K562 (cell line): ENCODE data around the gene SNAPC2. TPM values are rescaled to one million over a fixed set of nuclear protein-coding genes. Genes with fewer than 3 reads are reported as not detected.

Experiments used
- ATAC-seq: fragments of 200-7000 bp; cut with Tn5 transposase; 3 replicates; pipeline ENCODE4 v1.9.1; 2020; ENCODE audit warnings: moderate library complexity
- BruUV-seq: library from RNA; stranded (reverse); fragments of 400-500 nt; replicated peaks from 2 replicates; lab custom pipeline; 2021; lab: Mats Ljungman, UMichigan
- CTCF ChIA-PET: fragments of 300-600 bp; formaldehyde crosslinking; extraction: SDS; loops from one replicate; lab custom pipeline; 2021; ENCODE audit warnings: low intra/inter-chr PET ratio; lab: Yijun Ruan, JAX
- POLR2A ChIA-PET: fragments of 300-600, 350-650 bp; sonication (Branson Sonifier 250); formaldehyde crosslinking; extraction: SDS; loops from one replicate; lab custom pipeline; 2021; ENCODE audit warnings: antibody characterized with exemption, inconsistent platforms; lab: Yijun Ruan, JAX
- DNase-seq, 4 experiments: peaks; one replicate each; pipeline versions ENCODE4 v3.0.0 to v3.0.0-alpha.2; 2011 to 2018; ENCODE audit warnings: low spot score in 3 of 4, mixed read lengths in 3 of 4; ENCODE audit errors: extremely low read depth in 1 of 4
- FAIRE-seq: peaks from 2 replicates; lab custom pipeline; 2011; peaks lifted over from hg19 to GRCh38; lab: Jason Lieb, UNC
- H2AFZ ChIP-seq: 2 replicates; pipeline ENCODE4 v1.6.0; 2011; ENCODE audit warnings: low read depth, low read length, control low read depth, inconsistent platforms
- H3K27ac ChIP-seq: fragments of 200-600 bp; 3 replicates; pipeline ENCODE4 v1.8.0; 2011; ENCODE audit warnings: low read depth, mild to moderate bottlenecking, control low read depth, inconsistent platforms, low read length, moderate library complexity, mixed read lengths; ENCODE audit errors: extremely low read depth
- H3K27me3 ChIP-seq, 2 experiments: fragments of 300-600 bp in 1 of 2; 2 replicates in 1 of 2; 3 replicates in 1 of 2; pipeline versions ENCODE4 v1.6.0 to v1.8.0; 2011; ENCODE audit warnings: inconsistent platforms in 2 of 2, low read length in 2 of 2, mild to moderate bottlenecking in 1 of 2, mixed read lengths in 1 of 2, moderate library complexity in 1 of 2; ENCODE audit not compliant: control insufficient read depth in 2 of 2, insufficient read depth in 2 of 2
- H3K36me3 ChIP-seq: fragments of 300-600 bp; 3 replicates; pipeline ENCODE4 v1.8.0; 2011; ENCODE audit warnings: mild to moderate bottlenecking, low read length, inconsistent platforms; ENCODE audit not compliant: control insufficient read depth, insufficient read depth
- H3K4me1 ChIP-seq, 2 experiments: fragments of 200-600 bp in 1 of 2; replicated peaks in 1 of 2; 2 replicates in 1 of 2; 3 replicates in 1 of 2; pipeline versions ENCODE4 v1.5.1 to v1.8.0; 2011; ENCODE audit warnings: inconsistent platforms in 2 of 2, low read length in 2 of 2, mild to moderate bottlenecking in 1 of 2, mixed read lengths in 1 of 2, moderate library complexity in 1 of 2; ENCODE audit not compliant: control insufficient read depth in 2 of 2, insufficient read depth in 2 of 2
- H3K4me2 ChIP-seq: 2 replicates; pipeline ENCODE4 v1.6.1; 2011; ENCODE audit warnings: low read length, control low read depth, inconsistent platforms, mixed read lengths; ENCODE audit not compliant: insufficient read depth
- H3K4me3 ChIP-seq: fragments of 200-600 bp; sonication (generic), shearing (Covaris generic); 2 replicates; pipeline ENCODE4 v1.5.1; 2016; ENCODE audit warnings: control low read depth, inconsistent platforms
- H3K79me2 ChIP-seq: fragments of 200-600 bp; 3 replicates; pipeline ENCODE4 v1.8.0; 2011; ENCODE audit warnings: low read length, inconsistent platforms; ENCODE audit not compliant: control insufficient read depth, insufficient read depth
- H3K9ac ChIP-seq, 2 experiments: 2 replicates each; pipeline versions ENCODE4 v1.6.0 to v1.6.1; 2011; ENCODE audit warnings: low read depth in 2 of 2, low read length in 2 of 2, control low read depth in 1 of 2, inconsistent platforms in 1 of 2, mild to moderate bottlenecking in 1 of 2, mixed read lengths in 1 of 2; ENCODE audit not compliant: insufficient read depth in 1 of 2
- H3K9me1 ChIP-seq: one replicate; pipeline ENCODE4 v1.6.0; 2011; ENCODE audit warnings: inconsistent platforms, mild to moderate bottlenecking, low read length, moderate library complexity; ENCODE audit not compliant: control insufficient read depth, insufficient read depth
- H3K9me3 ChIP-seq: replicated peaks from 2 replicates; pipeline ENCODE4 v1.5.1; 2011; ENCODE audit warnings: low read depth, low read length, inconsistent platforms; ENCODE audit not compliant: control insufficient read depth, insufficient read depth
- H4K20me1 ChIP-seq: replicated peaks from 2 replicates; pipeline ENCODE4 v1.6.1; 2011; ENCODE audit warnings: low read length, inconsistent platforms, mixed read lengths; ENCODE audit not compliant: control insufficient read depth, insufficient read depth
- BHLHE40 ChIP-seq: IDR thresholded peaks from 2 replicates; pipeline ENCODE4 v1.6.1; 2011; ENCODE audit warnings: low read length, improper control_type of control experiment
- ELF4 ChIP-seq: fragments of 450-650 bp; formaldehyde crosslinking; IDR thresholded peaks from 2 replicates; pipeline ENCODE4 v1.4.0; 2022; ENCODE audit warnings: missing genetic modification characterization
- EP400 ChIP-seq: fragments of 450-650 bp; IDR thresholded peaks from 2 replicates; pipeline ENCODE4 v1.6.1; 2017; ENCODE audit warnings: antibody characterized with exemption, mild to moderate bottlenecking, moderate library complexity
- EZH2 ChIP-seq: IDR thresholded peaks from 2 replicates; pipeline ENCODE4 v1.6.1; 2012; ENCODE audit warnings: low read depth, mild to moderate bottlenecking, inconsistent platforms, low read length, borderline replicate concordance
- GABPA ChIP-seq: fragments of 200-800 bp; sonication (Bioruptor generic); conservative IDR thresholded peaks from 2 replicates; pipeline ENCODE4 v1.6.1; 2016; ENCODE audit warnings: low read depth, missing genetic modification characterization, missing compliant biosample characterization
- L3MBTL2 ChIP-seq: fragments of 450-650 bp; IDR thresholded peaks from 2 replicates; pipeline ENCODE4 v1.6.1; 2016; ENCODE audit warnings: mild to moderate bottlenecking, moderate library complexity
- NFIC ChIP-seq: fragments of 450-650 bp; IDR thresholded peaks from 2 replicates; pipeline ENCODE4 v1.6.1; 2017; ENCODE audit warnings: mild to moderate bottlenecking, inconsistent platforms
- NFXL1 ChIP-seq: fragments of 450-650 bp; formaldehyde crosslinking; IDR thresholded peaks from 2 replicates; pipeline ENCODE4 v1.4.0; 2021; ENCODE audit warnings: mild to moderate bottlenecking
- POLR2G ChIP-seq: fragments of 200-400 bp; formaldehyde crosslinking; IDR thresholded peaks from 2 replicates; pipeline ENCODE4 v1.6.1; 2017; ENCODE audit warnings: low read depth, mild to moderate bottlenecking, antibody characterized with exemption, low read length, moderate library complexity
- SMAD4 ChIP-seq: fragments of 250-450 bp; sonication (Bioruptor Pico); conservative IDR thresholded peaks from 2 replicates; pipeline ENCODE4 v1.8.0; 2021; ENCODE audit warnings: inconsistent platforms, mild to moderate bottlenecking, moderate library complexity
- STAG1 ChIP-seq: sonication (generic); formaldehyde crosslinking; IDR thresholded peaks from 2 replicates; pipeline ENCODE4 v1.5.0; 2020; ENCODE audit warnings: missing genetic modification reagents, borderline replicate concordance
- TSC22D4 ChIP-seq: fragments of 450-650 bp; IDR thresholded peaks from 2 replicates; pipeline ENCODE4 v1.6.1; 2016; ENCODE audit warnings: missing genetic modification characterization, missing biosample characterization, control low read depth
- YY1 ChIP-seq, 3 experiments: IDR thresholded peaks; 2 replicates each; pipeline ENCODE4 v1.6.1; 2011; ENCODE audit warnings: low read length in 2 of 3, mild to moderate bottlenecking in 2 of 3, moderate library complexity in 2 of 3, borderline replicate concordance in 1 of 3, control low read depth in 1 of 3, low read depth in 1 of 3; ENCODE audit not compliant: insufficient read depth in 3 of 3, insufficient replicate concordance in 2 of 3, control insufficient read depth in 1 of 3, insufficient read length in 1 of 3; ENCODE audit errors: extremely low read depth in 1 of 3
- ZNF253 ChIP-seq: fragments of 250-450 bp; sonication (Bioruptor Pico); conservative IDR thresholded peaks from 2 replicates; pipeline ENCODE4 v1.6.1; 2021; ENCODE audit warnings: mild to moderate bottlenecking
- WGBS: fragments of 100-300 bp; shearing (Covaris generic); methylation state at CpG from one replicate; pipeline ENCODE4 v1.1.6; 2016; ENCODE audit warnings: low coverage, mixed read lengths; ENCODE audit not compliant: insufficient coverage; ENCODE audit errors: missing lambda C conversion rate; 5-methylcytosine and 5-hydroxymethylcytosine counted together
- in situ Hi-C: fragments of 300-500 bp; cut with MboI; formaldehyde crosslinking; loops from 4 replicates; pipeline ENCODE4 v1.15.0; 2018; ENCODE audit warnings: inconsistent platforms, mixed read lengths
- intact Hi-C: fragments of 100-400 bp; cut with micrococcal nuclease; formaldehyde crosslinking; loops from 2 replicates; pipeline ENCODE4 v1.14.2; 2022
- polyA plus RNA-seq, 8 experiments: library from polyadenylated mRNA; depleted of rRNA in 4 of 8; stranded (reverse) in 5 of 8; unstranded in 3 of 8; fragments of >200 nt; fragmentation: Nextera tagmentation in 2 of 8; fragmentation: Illumina TruSeq in 1 of 8; extraction: Ambion mirVana in 2 of 8; extraction: Trizol in 1 of 8; gene quantifications; 2 replicates each; pipeline versions ENCODE4 v1.2.1 to v1.2.3, GENCODE V29; 2011 to 2014; ENCODE audit warnings: inconsistent platforms in 1 of 8, missing spikeins in 1 of 8
- total RNA-seq, 7 experiments: library from RNA; depleted of rRNA in 6 of 7; stranded (reverse); fragments of >200 nt in 6 of 7; fragmentation: Illumina TruSeq in 2 of 7; extraction: Trizol in 2 of 7; gene quantifications; 2 replicates each; pipeline versions ENCODE4 v1.2.1 to v1.2.3, GENCODE V29; 2011 to 2021; ENCODE audit warnings: low replicate concordance in 1 of 7

The SNAPC2 gene
- total and polyA plus RNA-seq, 9 of the 15 experiments (the other 6 are each of a cell fraction or from before 2014, with no cell fraction given), result 0.59 to 45.1 (median 15.3) TPM

GRCh38 chr19:7969555-7969939 is 49.4 kb downstream of the SNAPC2 start:
- CTCF ChIA-PET, result interaction anchor here (2.8 kb wide), 1 partner anchor 284 kb away, joined by 12 read pairs; no protein-coding TSS in a partner anchor

GRCh38 chr19:7970716-7971448 is 50.7 kb downstream of the SNAPC2 start:
- Histone ChIP-seq H3K4me2 (no peak overlapping the region), H3K9me1 (no peaks in the 10 kb centered on the region), H4K20me1 (no peaks in the 10 kb centered on the region; the same call in none of the 2 replicates), H3K9ac (peak overlapping the region in 1 of 2 experiments; percentile 26; a peak in 1 of 4 replicates), H3K4me1 (peaks cover 0 to 4% of the 10 kb centered on the region in 2 experiments; a peak in 2 of 5 replicates), H3K27ac (no peak overlapping the region), H3K79me2 (peaks cover 4% of the 10 kb centered on the region; the same call in 2 of the 3 replicates), H3K36me3 (peaks cover 88% of the 10 kb centered on the region; the same call in 2 of the 3 replicates), H3K4me3 (no peak overlapping the region), H2AFZ (no peak overlapping the region), H3K9me3 (no peaks in the 10 kb centered on the region), H3K27me3 (no peaks in the 10 kb centered on the region)
- peak; percentile 54 to 64 (median 58) for DNase-seq
- peak; percentile 91 for ATAC-seq
- POLR2A ChIA-PET, result interaction anchor here (0.5 to 3.7 kb wide), 5 partner anchors 8 to 29 kb away, joined by 3 to 15 read pairs (median 3); partner anchors contain the start of gene TIMM44
- no TSS peak for BruUV-seq
- 71% methylated on average over 9 of the region's 12 CpGs for WGBS
- in situ Hi-C loops, result no loop called here
- intact Hi-C loops, result no loop called here
- CTCF ChIA-PET, result interaction anchor here (0.8 to 2.8 kb wide), 3 partner anchors 26 to 282 kb away, joined by 5 to 12 read pairs (median 5); no protein-coding TSS in a partner anchor
- FAIRE-seq, result peak; percentile 70
- no peak for TF ChIP-seq L3MBTL2
- peak; percentile 45; the same call in 1 of the 2 replicates for TF ChIP-seq STAG1 (CRISPR knock-in tag)
- no peak for TF ChIP-seq EZH2
- TF ChIP-seq BHLHE40, result peak; percentile 23; the same call in 1 of the 2 replicates
- TF ChIP-seq NFXL1 (CRISPR knock-in tag), result no peak
- no peak for TF ChIP-seq TSC22D4 (tag)
- no peak for TF ChIP-seq YY1 (IDR thresholded peaks at IDR 0.05; ENCODE audit: borderline replicate concordance in 1 of 3, control insufficient read depth in 1 of 3, extremely low read depth in 1 of 3, insufficient read depth in 3 of 3, insufficient read length in 1 of 3, insufficient replicate concordance in 2 of 3, low read depth in 1 of 3, low read length in 2 of 3)
- peak; percentile 5; the same call in 1 of the 2 replicates for TF ChIP-seq POLR2G
- TF ChIP-seq SMAD4, result no peak
- no peak for TF ChIP-seq ZNF253 (CRISPR knock-in tag)
- TF ChIP-seq ELF4 (CRISPR knock-in tag), result no peak

More at GRCh38 chr19:7969555-7969939, 49.4 kb downstream of the SNAPC2 start:
- no peak for ATAC-seq
- H3K27me3 ChIP-seq, result no peaks in the 10 kb centered on the region
- no peak for TF ChIP-seq NFIC
- no peak for TF ChIP-seq EP400
- TF ChIP-seq GABPA (tag), result no peak
- TF ChIP-seq, all 486 proteins: peak for 0
- Histone ChIP-seq H2AFZ (no peak overlapping the region), H3K4me2 (no peak overlapping the region), H3K9me1 (no peaks in the 10 kb centered on the region), H3K79me2 (no peaks in the 10 kb centered on the region), H3K9me3 (no peaks in the 10 kb centered on the region), H3K27ac (no peak overlapping the region), H3K4me1 (peaks cover 0 to 4% of the 10 kb centered on the region in 2 experiments; a peak in 2 of 5 replicates), H3K9ac (no peak overlapping the region; a peak in 1 of 4 replicates), H3K36me3 (peaks cover 89% of the 10 kb centered on the region; the same call in 2 of the 3 replicates), H3K4me3 (no peak overlapping the region), H4K20me1 (no peaks in the 10 kb centered on the region; the same call in none of the 2 replicates)
- 92% methylated on average over 11 of the region's 11 CpGs for WGBS
- DNase-seq (no peak), FAIRE-seq (no peak)
- intact Hi-C loops (no loop called here), in situ Hi-C loops (no loop called here)
- no TSS peak for BruUV-seq
- POLR2A ChIA-PET, result interaction anchor here (0.6 to 3.7 kb wide), 3 partner anchors 25 to 577 kb away, joined by 3 to 15 read pairs (median 6); partner anchors contain the start of gene TIMM44
